B cell (primary cell): ENCODE measurements around the gene TRIM52.

Experiments
- EZH2 ChIP-seq: IDR thresholded peaks from 2 replicates; pipeline ENCODE4 v1.6.1; 2012; ENCODE audit warnings: borderline replicate concordance, low read depth, mild to moderate bottlenecking, moderate library complexity, low read length; ENCODE audit not compliant: insufficient read depth, poor library complexity, severe bottlenecking
- TF ChIP-seq, protein P1 (sequence below): fragments of 200-600 bp; IDR thresholded peaks from one replicate; pipeline ENCODE4 v1.8.0; 2022; ENCODE audit warnings: antibody characterized with exemption, mild to moderate bottlenecking

DNA sequence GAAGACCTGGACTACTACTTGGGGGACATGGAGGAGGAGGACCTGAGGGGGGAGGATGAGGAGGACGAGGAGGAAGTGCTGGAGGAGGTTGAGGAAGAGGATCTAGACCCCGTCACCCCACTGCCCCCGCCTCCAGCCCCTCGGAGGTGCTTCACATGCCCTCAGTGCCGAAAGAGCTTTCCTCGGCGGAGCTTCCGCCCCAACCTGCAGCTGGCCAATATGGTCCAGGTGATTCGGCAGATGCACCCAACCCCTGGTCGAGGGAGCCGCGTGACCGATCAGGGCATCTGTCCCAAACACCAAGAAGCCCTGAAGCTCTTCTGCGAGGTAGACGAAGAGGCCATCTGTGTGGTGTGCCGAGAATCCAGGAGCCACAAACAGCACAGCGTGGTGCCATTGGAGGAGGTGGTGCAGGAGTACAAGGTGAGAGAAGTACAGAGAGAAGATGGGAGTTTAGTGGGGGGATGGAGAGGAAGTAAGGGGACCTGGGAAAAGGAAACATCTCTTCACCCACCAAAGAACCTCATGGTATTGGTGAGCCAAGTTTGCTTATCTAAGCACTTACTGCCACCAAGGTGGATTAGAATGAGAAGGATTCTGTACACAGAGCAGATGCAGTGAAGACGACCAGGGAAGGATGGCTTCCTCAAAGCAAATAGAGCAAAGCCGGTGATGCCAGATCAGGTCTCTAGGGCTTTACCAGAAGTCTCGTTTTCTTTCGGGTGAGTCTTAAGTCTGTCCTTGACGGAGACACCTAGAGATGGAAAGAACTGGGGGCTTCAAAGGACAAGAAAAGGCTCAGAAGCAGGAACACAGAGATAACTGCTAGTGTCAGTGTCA, 36.3 kb downstream of the TRIM52 start:
- TF ChIP-seq, protein P1, sequence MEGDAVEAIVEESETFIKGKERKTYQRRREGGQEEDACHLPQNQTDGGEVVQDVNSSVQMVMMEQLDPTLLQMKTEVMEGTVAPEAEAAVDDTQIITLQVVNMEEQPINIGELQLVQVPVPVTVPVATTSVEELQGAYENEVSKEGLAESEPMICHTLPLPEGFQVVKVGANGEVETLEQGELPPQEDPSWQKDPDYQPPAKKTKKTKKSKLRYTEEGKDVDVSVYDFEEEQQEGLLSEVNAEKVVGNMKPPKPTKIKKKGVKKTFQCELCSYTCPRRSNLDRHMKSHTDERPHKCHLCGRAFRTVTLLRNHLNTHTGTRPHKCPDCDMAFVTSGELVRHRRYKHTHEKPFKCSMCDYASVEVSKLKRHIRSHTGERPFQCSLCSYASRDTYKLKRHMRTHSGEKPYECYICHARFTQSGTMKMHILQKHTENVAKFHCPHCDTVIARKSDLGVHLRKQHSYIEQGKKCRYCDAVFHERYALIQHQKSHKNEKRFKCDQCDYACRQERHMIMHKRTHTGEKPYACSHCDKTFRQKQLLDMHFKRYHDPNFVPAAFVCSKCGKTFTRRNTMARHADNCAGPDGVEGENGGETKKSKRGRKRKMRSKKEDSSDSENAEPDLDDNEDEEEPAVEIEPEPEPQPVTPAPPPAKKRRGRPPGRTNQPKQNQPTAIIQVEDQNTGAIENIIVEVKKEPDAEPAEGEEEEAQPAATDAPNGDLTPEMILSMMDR = no peak
- TF ChIP-seq EZH2 = no peak
